Mammary epithelial cell (primary cell): ENCODE measurements around the gene SCAMP4.

Source experiments
- EZH2 ChIP-seq: IDR thresholded peaks from 2 replicates; pipeline ENCODE4 v1.6.1; 2012; ENCODE audit warnings: low read length, inconsistent platforms, borderline replicate concordance
- TF ChIP-seq, protein P1 (sequence below), 2 donors: IDR thresholded peaks in 1 of 2; conservative IDR thresholded peaks in 1 of 2; 2 replicates each; pipeline ENCODE4 v1.5.1; 2011 to 2012; ENCODE audit warnings: inconsistent platforms in 2 of 2, low read length in 2 of 2, mild to moderate bottlenecking in 2 of 2, control low read depth in 1 of 2, low read depth in 1 of 2; ENCODE audit not compliant: insufficient read depth in 1 of 2; ENCODE audit errors: extremely low read depth in 1 of 2

DNA sequence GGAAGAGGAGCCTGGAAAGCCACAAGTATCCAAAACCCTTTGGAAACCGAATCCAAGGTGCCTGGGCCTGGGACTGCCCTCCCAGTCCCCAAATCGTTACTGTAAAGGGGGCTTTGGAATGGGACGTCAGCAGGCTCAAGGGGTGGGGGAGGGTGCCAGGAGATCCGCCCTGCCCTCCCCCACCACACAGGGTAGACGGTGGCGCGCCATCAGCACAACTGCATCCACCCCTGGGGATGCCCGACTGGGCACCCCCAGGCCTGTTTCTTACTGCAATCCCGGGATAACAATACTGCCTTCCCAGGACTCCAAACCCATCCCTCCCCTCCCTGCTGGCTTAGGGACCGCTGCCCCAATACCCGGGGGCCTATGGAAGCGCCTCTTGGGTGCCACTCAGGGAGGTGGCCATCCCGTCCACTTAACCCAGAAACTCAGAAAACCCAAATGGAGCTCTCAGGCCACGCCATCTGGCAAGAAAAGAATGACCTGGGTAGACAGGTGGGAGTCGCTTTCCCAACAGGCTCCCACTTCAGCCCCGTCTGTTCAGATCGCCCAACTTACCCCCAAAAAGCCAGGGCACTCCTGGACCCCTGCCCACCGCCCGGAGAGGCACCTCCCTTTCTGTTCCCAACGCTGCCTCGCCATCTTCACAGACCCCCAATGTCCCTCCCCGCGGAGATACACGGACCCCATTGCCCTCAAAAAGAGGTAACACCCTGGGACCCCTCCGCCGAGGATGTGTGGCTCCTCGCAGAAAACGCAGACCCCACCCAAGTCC lies 44.2 kb upstream of the SCAMP4 start:
- TF ChIP-seq, protein P1, sequence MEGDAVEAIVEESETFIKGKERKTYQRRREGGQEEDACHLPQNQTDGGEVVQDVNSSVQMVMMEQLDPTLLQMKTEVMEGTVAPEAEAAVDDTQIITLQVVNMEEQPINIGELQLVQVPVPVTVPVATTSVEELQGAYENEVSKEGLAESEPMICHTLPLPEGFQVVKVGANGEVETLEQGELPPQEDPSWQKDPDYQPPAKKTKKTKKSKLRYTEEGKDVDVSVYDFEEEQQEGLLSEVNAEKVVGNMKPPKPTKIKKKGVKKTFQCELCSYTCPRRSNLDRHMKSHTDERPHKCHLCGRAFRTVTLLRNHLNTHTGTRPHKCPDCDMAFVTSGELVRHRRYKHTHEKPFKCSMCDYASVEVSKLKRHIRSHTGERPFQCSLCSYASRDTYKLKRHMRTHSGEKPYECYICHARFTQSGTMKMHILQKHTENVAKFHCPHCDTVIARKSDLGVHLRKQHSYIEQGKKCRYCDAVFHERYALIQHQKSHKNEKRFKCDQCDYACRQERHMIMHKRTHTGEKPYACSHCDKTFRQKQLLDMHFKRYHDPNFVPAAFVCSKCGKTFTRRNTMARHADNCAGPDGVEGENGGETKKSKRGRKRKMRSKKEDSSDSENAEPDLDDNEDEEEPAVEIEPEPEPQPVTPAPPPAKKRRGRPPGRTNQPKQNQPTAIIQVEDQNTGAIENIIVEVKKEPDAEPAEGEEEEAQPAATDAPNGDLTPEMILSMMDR (conservative IDR thresholded peaks at IDR 0.05 in 1 of 2, IDR thresholded peaks at IDR 0.05 in 1 of 2; ENCODE audit: extremely low read depth in 1 of 2, insufficient read depth in 1 of 2, low read depth in 1 of 2, low read length in 2 of 2) = no peak
- no peak for TF ChIP-seq EZH2
